GM19372 (cell line): ENCODE data around the gene HS6ST3.

Experiments used
- ATAC-seq: cut with Tn5 transposase; IDR thresholded peaks from one replicate; pipeline ENCODE4 v1.9.1; 2021; ENCODE audit warnings: mild to moderate bottlenecking, low read depth, moderate library complexity; ENCODE audit not compliant: unreplicated experiment

HS6ST3 gene

DNA sequence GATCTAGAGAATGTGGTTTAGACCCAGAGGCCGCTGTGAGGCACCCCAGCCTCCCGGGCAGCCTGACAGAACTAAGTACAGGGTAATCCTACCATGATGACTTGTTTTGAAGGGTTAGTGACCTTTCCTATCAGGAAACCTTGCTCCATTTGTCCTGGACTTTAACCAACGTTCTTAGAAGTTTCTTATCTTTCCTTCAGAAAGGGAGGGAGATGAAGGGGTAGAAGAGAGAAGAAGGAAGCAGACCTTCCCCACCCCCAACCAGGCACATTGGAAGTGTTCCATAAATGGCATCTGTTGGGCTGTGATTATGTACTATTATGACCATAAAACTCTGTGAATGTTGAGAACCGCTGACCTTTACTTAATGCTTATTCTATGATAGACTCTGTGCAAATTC is 720.2 kb downstream of the HS6ST3 start:
- ATAC-seq, result no peak

DNA sequence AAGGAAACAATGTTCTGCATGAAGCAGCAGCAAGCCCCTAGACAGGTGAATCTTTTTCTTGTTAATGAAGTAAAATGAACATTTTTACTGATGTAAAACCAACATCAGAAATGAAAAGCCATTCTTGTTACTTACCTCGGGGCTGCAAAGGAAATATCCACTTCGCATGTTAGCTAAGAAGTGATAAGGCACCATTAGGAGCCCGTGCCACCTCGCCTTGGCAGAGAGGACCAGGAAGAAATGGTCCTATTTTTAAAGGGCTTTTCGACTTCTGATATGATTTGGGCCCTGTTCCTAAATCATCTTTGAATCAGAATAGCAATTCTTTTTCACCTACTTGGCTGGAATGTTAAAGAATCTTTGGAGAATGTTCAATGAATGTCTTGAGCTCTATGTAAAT is 721.1 kb downstream of the HS6ST3 start:
- no peak for ATAC-seq

DNA sequence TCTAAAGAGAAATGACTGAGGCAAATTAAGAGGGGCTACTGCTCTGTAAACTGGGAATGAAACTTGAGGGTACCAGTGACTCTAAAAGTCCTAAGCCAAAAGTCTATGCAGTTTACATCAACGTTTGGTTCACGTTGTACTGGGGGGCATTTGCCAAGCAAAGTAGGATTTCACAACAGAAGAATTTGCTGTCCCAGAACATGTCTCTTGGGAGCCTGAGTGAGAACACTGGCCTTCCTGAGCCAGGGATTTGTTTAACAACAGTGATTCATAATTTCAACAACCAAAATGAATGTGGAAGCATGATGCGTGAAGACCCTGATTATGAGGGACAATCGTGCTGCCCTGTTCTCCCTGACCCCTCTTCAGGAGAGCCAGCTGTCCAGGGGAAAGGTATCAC is 726.4 kb downstream of the HS6ST3 start:
- no peak for ATAC-seq

DNA sequence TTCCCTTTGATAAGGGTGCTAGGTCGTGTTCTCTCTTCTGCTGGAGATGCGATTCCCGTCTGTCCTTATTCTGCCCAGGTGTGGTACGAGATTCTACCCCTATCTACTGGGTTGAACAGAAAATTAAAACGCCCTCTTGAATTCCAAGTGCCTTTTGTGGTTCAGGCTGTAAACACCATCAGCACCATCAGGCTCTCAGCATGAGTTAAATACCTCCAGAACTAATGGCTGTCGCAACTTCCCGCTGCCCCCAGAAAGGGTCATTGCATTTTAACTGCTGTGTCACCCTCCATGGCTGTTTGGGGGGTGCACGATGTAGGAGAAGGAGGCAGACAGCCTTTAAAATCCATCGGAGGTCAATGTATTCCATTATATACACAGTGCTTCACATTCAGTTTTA is 727.0 kb downstream of the HS6ST3 start:
- ATAC-seq, result no peak

DNA sequence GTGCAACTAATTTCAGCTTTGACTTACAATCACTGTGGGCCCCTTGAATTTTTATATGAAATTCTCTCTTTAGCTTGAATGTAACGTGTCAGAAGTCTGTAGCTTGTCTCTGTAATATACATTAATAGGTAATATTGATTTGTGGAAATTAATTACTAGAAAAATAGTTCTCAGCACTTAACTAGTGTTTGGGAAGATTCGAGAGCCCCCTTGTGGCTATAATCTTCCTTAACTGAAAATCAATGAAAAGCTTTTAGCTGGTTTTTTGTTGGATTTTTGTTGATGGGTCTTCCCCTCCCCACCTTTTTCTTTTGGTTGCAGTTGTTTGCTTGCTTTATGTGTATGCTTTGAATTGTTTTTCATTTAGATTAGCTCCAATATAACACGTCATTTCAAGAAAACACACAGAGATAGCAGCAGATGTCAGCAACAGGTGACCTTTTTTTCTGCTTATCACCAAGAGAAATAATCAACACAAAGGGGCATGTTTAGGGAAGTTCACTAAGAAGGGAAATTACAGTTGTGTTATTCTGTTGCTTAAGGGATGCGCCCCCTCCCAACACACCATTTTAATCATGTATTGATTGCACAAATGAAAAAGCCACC is 727.5 kb downstream of the HS6ST3 start:
- ATAC-seq, result no peak

DNA sequence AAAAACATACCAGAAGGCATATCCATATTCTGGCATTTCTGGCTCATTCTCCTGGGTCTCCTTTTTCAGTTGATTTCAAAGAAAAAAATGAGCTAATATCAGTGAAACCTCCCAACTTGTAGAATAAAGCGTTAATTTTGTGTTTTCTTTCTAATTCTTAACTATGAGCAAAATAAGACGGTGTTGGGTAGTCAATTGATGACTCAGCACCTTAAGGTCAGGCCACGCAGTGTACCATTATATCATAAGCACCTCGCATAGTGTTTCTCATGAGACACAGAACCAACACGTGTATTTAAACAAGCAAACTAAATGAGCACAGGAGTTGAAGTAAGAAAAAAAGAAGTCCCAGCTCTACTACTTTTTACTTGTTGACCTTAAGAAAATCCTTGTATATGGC is 729.5 kb downstream of the HS6ST3 start:
- no peak for ATAC-seq

DNA sequence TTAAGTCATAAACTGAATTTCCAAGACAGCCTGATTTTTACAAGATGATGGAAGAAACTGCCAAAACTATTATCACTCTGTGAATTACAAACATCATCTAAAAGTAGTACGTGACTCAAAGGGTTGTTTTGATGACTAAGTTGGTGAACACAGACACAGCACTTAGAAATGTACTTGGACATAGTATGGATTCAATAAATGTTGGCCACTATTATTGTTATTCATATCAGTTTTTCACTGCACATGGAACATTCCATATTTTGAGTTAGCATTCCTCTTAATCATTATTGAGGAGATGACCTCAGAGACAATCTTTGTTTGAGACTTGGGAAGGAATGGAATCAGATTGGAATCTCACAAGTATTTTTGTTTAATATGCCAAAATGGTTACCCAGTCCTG is 731.5 kb downstream of the HS6ST3 start:
- ATAC-seq, result no peak

DNA sequence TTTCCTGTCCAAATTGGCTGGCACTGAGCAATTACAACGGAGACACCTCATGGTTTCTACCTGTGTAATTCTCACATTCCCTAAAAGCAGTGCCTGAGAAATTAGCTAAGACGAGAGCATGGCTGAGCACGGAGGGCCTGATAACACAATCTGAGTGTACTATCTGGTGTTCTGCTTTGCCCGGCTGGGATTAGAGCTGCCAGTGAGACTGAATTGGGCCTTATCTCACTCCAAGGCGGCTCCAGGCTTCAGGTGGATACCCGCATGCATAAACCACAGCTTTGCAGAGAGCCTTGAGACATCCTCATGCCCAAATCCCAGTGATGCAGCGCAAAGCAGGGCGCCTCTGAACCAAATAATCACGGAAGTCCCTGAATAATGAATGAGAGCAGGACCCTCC is 732.1 kb downstream of the HS6ST3 start:
- no peak for ATAC-seq

DNA sequence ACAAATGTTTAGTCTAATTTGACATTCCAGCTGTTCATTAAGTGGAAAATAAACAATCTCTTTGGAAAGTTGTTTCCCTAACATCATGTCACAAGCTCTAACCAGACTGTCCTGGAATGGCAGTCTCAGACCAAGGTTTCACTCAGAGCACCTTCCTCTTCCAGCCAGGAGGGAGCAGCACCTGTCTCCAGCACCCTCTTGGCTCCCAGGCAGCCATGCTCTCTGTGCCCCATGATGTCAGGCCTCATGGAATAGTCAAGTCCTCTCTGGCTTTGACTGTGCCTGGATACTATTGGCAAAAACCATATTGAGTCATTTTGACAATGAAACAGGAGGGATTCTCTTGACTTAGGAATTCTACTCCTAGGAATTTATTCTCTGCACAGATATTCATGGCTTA is 733.0 kb downstream of the HS6ST3 start:
- ATAC-seq, result no peak

DNA sequence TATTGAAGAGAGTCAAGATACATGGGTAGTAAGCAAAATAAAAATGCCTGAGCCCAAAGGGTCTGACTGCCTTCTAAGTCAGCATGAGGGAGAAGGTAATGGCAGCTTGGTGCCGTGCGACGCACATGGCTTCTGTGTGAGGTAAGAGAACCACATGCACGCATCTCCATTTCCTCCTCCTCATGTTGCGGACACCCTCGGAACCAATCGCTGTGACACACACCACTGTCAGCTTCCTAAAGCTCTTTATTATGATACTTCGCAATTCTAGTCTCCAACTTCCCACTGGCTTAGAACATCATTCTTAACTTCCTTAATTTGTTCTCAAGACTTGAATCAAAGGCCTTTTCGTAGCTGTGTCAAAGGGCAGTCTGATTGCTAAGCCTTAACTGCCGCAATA is 734.2 kb downstream of the HS6ST3 start:
- ATAC-seq, result no peak

DNA sequence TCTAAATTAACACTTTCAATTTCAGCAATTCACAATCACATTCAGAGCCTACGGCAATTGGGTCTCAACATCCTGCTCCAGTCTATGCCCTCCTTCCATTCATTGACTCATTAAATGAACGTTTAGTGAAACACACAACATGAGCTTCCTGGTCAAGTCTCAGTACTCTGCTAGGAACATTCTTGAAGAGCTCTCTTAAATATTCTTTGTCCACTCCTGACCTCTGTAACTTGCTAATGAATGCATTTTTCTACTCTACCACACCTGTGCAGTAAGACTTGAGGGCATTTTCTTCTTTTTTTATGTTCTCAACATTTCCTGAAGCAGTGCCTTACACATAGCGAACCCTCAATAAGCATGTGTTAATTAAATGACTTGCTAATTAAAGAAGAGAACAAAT is 735.7 kb downstream of the HS6ST3 start:
- ATAC-seq, result no peak

DNA sequence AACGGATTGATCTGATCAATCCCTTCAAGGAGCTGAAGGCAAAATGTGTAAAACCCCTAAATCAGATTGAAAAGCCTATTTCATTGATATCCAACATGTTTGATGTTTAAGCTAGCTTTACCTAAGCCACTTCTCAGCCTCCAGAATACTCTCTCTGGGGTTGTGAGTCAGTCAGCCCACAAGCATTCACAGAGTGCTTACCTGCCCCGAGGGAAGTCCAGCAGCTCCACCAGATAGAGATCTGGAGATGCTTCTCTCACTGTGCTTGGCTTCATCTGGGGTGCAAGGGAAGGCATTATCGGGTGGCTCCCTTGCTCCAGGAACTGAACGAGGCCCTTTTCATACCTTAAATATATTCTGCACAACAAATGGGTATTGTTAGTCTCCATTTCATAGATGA is 744.7 kb downstream of the HS6ST3 start:
- ATAC-seq, result no peak

DNA sequence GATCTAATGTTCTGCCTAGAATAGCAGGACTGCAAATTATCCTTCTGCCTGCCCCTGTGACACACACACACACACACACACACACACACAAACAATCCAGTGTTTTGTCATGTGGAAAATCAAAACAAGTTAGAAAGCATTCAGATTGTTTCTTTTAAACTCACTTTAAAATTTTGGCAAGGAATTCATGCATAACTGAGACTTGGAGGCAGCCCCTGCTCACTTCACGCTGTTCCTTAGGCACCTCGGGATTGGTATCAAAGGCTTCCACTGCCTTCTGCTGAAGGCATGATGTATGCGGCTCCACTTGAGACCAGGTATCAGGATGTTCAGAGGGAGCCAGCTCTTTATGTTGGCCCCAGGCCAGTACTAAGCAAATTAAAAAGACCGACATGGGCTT is 745.6 kb downstream of the HS6ST3 start:
- ATAC-seq, result no peak

DNA sequence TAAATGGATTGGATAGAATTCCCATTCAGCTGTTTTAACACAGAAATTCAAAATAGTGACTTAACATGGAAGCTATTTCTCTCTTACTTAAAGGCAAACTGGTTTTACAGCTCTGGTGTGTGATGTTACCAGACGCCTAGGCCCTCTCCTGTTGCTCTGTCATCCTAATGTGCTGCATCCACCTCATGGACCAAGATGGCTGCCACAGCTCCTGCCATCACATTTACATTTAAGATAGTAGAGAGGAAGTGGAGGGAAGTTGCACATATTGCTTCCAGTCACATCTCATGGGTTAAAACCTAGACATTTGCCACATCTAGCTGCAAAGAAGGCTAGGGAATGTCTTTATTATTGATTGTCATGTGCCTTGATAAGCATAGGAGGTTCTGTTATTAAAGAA is 746.8 kb downstream of the HS6ST3 start:
- no peak for ATAC-seq

DNA sequence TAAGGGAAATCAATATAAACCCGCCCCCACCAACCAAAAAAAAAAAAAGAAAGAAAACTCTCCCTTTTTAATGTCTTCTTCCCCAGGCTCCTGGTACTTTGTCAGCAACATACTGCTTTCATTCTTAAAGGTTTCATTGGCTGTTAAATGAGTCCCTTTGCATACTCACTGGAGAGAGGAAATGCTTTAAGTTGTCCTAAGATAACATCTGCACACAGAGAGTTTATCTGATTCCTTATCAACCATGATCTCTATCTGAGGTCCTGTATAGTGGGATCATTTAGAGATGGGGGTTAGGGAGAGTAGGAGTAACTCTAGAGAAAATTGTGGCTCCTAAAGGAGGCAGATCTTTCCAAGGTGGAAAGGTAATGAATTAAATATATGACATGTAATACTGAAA is 747.9 kb downstream of the HS6ST3 start:
- no peak for ATAC-seq

DNA sequence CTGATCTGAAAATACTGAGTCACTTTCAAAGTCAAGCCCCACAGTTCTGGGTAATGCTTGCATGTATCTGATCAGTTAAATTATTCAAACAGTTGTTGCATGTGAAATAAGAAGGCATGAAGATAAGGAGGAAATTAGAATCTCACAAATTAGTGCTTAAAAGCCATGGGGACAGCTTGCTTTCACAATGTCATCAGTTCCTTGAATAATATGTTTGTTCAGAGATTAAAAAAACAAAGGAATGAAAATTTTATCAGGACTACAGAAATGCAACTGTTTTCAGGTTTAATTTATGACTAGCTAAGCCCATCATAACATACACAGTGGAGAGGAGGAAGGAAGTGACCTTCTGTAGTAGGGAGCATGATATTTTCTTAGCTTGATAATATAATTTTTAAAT is 754.3 kb downstream of the HS6ST3 start:
- no peak for ATAC-seq

DNA sequence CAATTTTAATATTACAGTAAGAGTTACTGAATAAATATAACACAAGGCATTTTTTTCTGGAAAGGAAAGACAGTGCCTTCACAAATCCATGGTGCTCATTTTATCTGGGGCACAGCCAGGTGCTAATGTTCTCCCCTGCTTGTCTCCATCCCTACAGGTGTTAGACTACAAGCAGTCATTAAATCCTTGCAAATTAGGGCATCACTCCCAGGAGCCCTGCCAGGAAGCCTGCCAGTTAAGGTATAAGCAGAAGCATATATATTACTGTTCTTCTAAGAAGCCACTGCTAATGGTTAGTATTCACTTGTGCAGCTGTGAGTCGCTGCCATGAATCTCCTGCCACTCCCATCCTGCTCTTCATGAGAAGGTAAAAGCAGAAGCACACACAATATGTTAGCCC is 754.7 kb downstream of the HS6ST3 start:
- ATAC-seq, result no peak

DNA sequence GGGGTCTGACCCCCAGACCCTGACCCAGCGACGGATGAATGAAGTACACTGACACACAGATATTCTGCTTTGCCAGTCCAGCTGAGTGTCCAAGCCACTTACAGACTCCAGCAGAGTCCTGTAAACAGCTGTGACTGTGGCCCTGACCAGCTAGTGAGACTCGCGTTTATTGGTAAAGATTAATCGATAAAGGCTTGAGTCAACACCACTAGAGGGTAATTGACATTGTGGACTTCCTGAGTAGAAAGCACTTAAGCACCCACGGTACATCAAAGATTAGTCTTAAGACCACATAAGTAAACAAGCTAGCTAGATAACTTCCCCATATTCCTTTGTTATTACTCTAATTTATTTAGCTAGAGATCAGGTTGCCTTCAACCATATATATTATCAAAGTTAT is 758.4 kb downstream of the HS6ST3 start:
- ATAC-seq, result no peak

DNA sequence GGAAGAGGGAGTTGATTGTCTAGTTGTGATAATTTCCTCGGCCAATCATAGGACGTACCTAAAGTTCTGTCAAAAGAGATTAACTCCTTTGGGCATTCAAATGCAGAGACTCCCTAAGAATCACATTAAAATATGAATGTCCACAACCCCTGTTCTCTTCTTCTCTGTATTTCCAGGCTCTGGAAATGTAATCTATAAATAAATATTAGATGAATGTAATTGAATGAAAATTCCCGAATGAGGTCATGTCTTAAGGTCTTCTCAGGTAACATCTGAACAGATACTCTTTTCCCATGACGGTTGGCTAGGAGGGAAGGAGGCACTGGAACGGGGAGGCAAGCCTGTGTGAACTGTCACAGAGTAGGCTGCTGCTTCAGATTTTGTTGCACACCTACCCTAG is 759.2 kb downstream of the HS6ST3 start:
- no peak for ATAC-seq

DNA sequence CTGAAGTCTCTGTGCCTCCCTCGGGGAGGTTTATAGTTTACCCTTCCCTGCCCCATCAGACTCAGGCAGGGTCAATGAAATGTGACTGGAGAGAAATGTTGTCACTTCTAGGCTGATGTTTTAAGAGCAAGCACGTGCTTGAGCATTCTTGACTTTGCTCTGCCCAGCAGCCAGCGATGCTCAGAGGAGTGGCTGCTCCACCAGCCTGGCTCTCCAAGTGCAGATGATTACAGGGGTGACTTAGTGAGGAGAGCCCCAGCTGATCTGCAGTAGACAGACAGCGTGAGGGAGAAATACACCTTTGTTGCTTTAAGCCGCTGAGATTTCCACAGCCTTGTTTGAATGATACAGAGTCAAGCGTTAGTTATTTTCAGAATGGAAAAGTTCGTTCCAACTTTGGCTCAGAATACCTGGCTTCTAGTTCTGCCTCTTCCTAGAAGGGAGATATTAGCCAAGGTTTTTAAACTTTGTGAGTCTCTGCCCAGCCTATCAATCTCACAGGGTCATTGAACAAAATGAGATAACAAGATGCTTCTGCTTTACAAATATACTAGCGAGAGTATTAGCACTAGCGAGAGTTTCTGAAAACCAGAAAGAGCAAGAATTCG is 760.7 kb downstream of the HS6ST3 start:
- ATAC-seq, result no peak

DNA sequence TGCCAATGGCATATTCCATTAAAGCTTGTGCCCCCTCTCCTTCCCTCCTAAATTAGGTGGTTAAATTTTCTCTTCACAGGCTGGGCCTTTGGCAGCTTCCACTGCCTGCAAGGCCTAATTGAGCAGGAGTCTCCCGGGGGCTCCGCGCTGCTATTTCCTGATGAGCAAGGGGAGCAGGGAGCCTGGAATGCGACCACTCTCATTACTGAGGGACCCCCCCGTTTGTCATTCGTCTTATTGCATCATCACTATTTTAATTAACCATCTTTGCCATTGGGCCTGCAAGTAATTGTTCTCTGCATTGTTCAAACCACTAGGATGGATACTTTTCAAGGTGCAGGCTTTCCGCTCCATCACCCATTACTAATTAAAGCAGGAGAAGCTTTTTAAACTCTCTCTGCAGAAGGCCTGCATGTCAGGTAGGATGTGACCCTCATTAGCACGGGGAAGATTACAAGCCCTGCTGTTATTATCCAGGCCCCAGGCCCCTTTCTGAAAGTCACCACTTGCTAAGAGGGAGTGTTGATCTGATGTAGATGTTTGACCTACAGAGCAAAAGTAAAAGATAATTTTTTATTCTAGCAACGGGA is 762.0 kb downstream of the HS6ST3 start:
- no peak for ATAC-seq

DNA sequence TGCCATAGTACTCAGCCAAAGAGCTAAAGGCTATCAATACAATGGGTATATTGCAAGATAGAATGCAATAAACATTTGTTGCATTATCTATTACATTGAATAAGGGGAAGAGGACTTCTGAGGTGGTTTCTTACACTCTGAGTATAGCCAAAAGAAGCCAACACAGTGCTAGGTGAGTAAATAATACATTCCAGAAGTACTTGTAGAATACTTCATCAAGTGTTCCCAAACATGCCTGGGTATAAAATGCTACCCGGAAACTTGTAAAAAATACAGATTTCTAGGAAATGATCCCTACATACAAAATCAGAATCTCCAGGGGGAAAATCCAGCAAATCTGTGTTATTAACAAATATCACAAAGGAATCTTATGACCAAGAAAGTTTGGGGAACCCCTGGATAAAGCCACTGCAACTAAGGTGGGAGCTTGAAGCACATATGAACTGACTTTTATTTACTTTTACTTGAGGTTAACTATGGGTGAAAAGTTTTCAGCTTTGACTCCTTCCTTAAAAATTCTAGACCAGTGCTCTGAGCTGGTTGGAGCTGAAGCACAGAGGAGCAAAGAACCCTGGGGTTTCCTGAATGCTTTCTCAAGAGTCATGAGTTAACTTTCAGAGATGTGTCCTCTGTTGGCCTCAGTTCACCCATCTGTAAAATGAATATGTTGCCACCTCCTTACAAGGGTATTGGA is 768.4 kb downstream of the HS6ST3 start:
- ATAC-seq, result no peak
